NB4 (cell line): ENCODE results near the gene GSC2.

ENCODE experiments used
- DNase-seq: peaks from one replicate; pipeline ENCODE4 v3.0.0; 2010; ENCODE audit warnings: low read depth
- H3K4me3 ChIP-seq: one replicate; pipeline ENCODE4 v1.5.1; 2011; ENCODE audit warnings: mild to moderate bottlenecking, low read depth, low read length, moderate library complexity
- MAX ChIP-seq: IDR thresholded peaks from 2 replicates; pipeline ENCODE4 v1.6.1; 2011; ENCODE audit warnings: low read depth, low read length
- MYC ChIP-seq: IDR thresholded peaks from 2 replicates; pipeline ENCODE4 v1.6.1; 2011; ENCODE audit warnings: low read depth, low read length
- POLR2A ChIP-seq: IDR thresholded peaks from 2 replicates; pipeline ENCODE4 v1.6.1; 2011; ENCODE audit warnings: mild to moderate bottlenecking; ENCODE audit not compliant: insufficient read length; ENCODE audit errors: extremely low read depth
- TF ChIP-seq, protein P1 (sequence below): IDR thresholded peaks from one replicate; pipeline ENCODE4 v1.5.1; 2012; ENCODE audit warnings: low read depth, low read length

The GSC2 gene

DNA sequence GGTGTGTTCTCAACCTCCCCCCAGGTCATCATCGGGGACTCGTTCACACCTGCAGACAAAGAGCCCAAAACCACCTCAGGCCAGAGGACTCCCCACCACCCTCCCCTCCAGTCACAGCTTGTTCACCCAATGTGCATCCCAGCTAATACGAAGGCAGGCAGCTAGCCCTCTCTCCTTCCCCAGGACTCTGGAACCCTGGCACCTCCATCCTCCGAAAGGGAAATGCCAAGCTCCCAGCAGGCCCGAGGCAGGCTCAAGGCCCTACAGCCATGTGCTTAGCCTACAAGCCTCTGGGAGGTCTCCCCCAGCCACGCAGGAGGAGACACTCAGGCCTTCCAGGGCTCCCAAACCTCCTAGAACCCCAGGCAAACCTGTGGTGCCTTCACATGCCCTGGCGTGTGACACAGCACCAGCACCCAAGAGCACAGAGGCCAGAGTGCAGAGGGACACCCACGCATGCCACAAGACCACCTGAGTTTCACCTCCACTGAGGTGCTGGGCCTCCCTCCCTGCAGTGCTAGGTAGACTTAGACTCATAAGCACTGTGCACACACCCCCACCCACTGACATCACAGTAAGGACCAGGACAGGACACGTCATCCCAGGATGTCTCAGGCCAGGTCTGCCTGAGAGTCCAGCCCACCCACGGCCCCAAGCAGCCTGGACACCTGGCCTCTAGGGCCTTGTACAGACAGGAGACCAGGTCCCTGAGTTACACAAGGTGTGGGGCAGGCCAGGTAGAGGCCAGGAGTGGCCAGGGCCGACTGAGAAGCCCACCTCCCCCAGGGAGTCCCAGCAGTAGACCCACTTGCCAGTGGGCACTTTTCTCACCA, 12.5 kb downstream of the GSC2 start:
- no peak overlapping the region for H3K4me3 ChIP-seq
- no peak for TF ChIP-seq MYC
- TF ChIP-seq POLR2A = no peak
- TF ChIP-seq MAX = no peak
- TF ChIP-seq, protein P1, sequence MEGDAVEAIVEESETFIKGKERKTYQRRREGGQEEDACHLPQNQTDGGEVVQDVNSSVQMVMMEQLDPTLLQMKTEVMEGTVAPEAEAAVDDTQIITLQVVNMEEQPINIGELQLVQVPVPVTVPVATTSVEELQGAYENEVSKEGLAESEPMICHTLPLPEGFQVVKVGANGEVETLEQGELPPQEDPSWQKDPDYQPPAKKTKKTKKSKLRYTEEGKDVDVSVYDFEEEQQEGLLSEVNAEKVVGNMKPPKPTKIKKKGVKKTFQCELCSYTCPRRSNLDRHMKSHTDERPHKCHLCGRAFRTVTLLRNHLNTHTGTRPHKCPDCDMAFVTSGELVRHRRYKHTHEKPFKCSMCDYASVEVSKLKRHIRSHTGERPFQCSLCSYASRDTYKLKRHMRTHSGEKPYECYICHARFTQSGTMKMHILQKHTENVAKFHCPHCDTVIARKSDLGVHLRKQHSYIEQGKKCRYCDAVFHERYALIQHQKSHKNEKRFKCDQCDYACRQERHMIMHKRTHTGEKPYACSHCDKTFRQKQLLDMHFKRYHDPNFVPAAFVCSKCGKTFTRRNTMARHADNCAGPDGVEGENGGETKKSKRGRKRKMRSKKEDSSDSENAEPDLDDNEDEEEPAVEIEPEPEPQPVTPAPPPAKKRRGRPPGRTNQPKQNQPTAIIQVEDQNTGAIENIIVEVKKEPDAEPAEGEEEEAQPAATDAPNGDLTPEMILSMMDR = no peak
- DNase-seq = no peak

- no peak for TF ChIP-seq MAX
- TF ChIP-seq, protein P1 = no peak
- no peak for TF ChIP-seq MYC
- TF ChIP-seq POLR2A = no peak
- H3K4me3 ChIP-seq = no peak overlapping the region
- DNase-seq = no peak
These were observed 13.2 kb downstream of the GSC2 start for GRCh38 chr22:19136915-19137314.

- no peak overlapping the region for H3K4me3 ChIP-seq
- TF ChIP-seq POLR2A (no peak), MAX (no peak), MYC (no peak)
- TF ChIP-seq, protein P1 = no peak
- no peak for DNase-seq
These were observed 15.2 kb downstream of the GSC2 start for GRCh38 chr22:19134874-19135273.

- H3K4me3 ChIP-seq = no peak overlapping the region
- TF ChIP-seq MYC = no peak
- no peak for TF ChIP-seq MAX
- TF ChIP-seq, protein P1 = no peak
- no peak for TF ChIP-seq POLR2A
- no peak for DNase-seq
These were observed 15.8 kb downstream of the GSC2 start for GRCh38 chr22:19134176-19134831.

GRCh38 chr22:19133561-19133960, 16.5 kb downstream of the GSC2 start:
- DNase-seq = no peak
- H3K4me3 ChIP-seq = no peak overlapping the region
- no peak for TF ChIP-seq POLR2A

- H3K4me3 ChIP-seq = no peak overlapping the region
- no peak for TF ChIP-seq MYC
- no peak for DNase-seq
These were observed 17.2 kb downstream of the GSC2 start for GRCh38 chr22:19132693-19133400.
